Endodermal cell (in vitro differentiated cells): ENCODE results near the gene FAM236B. TPM values are rescaled to one million over a fixed set of nuclear protein-coding genes. Genes with fewer than 3 reads are reported as not detected.
"Not testable (repeated sequence)": the region's sequence is repeated elsewhere in the genome, so short reads cannot be mapped to it uniquely, and the experiment has no call there.

ENCODE experiments used
- DNase-seq: peaks from one replicate; pipeline ENCODE4 v3.0.0-alpha.2; 2017
- H3K27ac ChIP-seq: 2 replicates; pipeline ENCODE4 v1.5.1; 2013; ENCODE audit warnings: mild to moderate bottlenecking, low read depth, low read length, moderate library complexity
- H3K27me3 ChIP-seq: 2 replicates; pipeline ENCODE4 v1.6.1; 2013; ENCODE audit warnings: mild to moderate bottlenecking, low read length, moderate library complexity; ENCODE audit not compliant: insufficient read depth, control insufficient read depth, poor library complexity, severe bottlenecking
- H3K36me3 ChIP-seq: 2 replicates; pipeline ENCODE4 v1.7.0; 2013; ENCODE audit warnings: mild to moderate bottlenecking, low read length, moderate library complexity; ENCODE audit not compliant: control insufficient read depth, insufficient read depth
- H3K4me1 ChIP-seq: one replicate; pipeline ENCODE4 v1.7.0; 2013; ENCODE audit warnings: low read length; ENCODE audit not compliant: control insufficient read depth, insufficient read depth
- H3K4me3 ChIP-seq: 2 replicates; pipeline ENCODE4 v1.5.1; 2013; ENCODE audit warnings: mild to moderate bottlenecking, low read length, moderate library complexity
- H3K9ac ChIP-seq: 2 replicates; pipeline ENCODE4 v1.6.1; 2013; ENCODE audit warnings: mild to moderate bottlenecking, low read length, moderate library complexity; ENCODE audit not compliant: poor library complexity, severe bottlenecking; ENCODE audit errors: extremely low read depth
- H3K9me3 ChIP-seq: 2 replicates; pipeline ENCODE4 v1.6.1; 2013; ENCODE audit warnings: mild to moderate bottlenecking, low read length, moderate library complexity; ENCODE audit not compliant: control insufficient read depth
- H3K27ac Mint-ChIP-seq: 2 replicates; pipeline ENCODE4 v1.8.0; 2020; ENCODE audit warnings: mixed read lengths
- H3K27me3 Mint-ChIP-seq: 2 replicates; pipeline ENCODE4 v1.8.0; 2021; ENCODE audit warnings: mild to moderate bottlenecking, mixed read lengths; ENCODE audit not compliant: insufficient read depth
- H3K36me3 Mint-ChIP-seq: 2 replicates; pipeline ENCODE4 v1.8.0; 2020; ENCODE audit warnings: low read depth, mixed read lengths
- H3K4me1 Mint-ChIP-seq: 2 replicates; pipeline ENCODE4 v1.8.0; 2020; ENCODE audit warnings: mixed read lengths
- H3K4me3 Mint-ChIP-seq: 2 replicates; pipeline ENCODE4 v1.8.0; 2020; ENCODE audit warnings: mild to moderate bottlenecking, moderate library complexity, mixed read lengths
- H3K9me3 Mint-ChIP-seq: 2 replicates; pipeline ENCODE4 v1.8.0; 2020; ENCODE audit warnings: mild to moderate bottlenecking, mixed read lengths
- WGBS, 2 experiments: methylation state at CpG; one replicate each; pipeline versions ENCODE4 v1.1.5 to v1.1.7; 2013; ENCODE audit warnings: missing lambda C conversion rate in 2 of 2, mixed read lengths in 1 of 2; ENCODE audit not compliant: insufficient coverage in 1 of 2, insufficient read length in 1 of 2; 5-methylcytosine and 5-hydroxymethylcytosine counted together
- total RNA-seq, 2 donors: library from RNA; stranded (reverse); fragmentation: NEBNext Ultra II Directional in 1 of 2; extraction: Animal tissue kit (Norgen Biotek cat#: 25700) in 1 of 2; gene quantifications; 2 replicates in 1 of 2; 3 replicates in 1 of 2; pipeline ENCODE4 v1.2.1, GENCODE V29; 2021

The FAM236B gene
- total RNA-seq, 2 donors from 2014 or later: not detected

DNA sequence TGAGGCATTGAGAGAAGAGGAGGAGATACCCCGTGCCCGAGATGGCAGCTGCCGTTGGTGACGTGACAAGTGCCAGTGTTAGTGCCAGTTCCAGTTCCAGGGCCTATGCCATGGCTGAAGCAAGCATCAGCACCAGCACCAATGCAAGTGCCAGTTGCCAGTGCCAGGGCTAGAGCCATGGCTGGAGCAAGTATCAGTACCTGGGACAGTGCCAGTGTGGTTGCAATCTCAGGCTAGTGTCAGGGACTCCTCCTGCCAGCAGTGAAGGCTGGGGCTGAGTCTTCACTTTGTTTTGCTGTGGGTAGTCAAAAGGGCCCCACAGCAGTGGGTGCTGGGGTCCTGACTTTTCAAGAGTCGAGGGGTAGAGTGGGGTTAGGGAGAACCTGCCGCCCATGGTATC lies 4.3 kb downstream of the FAM236B start:
- not testable (repeated sequence) for H3K27me3 Mint-ChIP-seq

DNA sequence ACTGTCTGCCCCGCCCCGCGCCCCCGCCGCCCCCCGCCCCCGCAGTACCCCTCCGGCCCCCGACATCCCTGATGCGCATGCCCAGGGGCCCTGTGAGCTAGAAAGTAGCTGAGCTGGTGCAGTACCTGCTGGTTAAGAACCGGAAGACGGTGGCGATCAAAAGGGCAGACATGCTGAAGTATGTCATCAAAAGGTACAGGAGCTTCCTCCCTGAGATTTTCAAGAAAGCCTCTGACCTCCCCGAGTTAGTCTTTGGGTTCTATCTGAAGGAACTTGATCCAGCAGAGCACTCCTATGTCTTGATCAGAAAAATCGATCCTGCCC lies 5.0 kb downstream of the FAM236B start:
- H3K9me3 ChIP-seq, H3K9me3 Mint-ChIP-seq, H3K27ac Mint-ChIP-seq, DNase-seq, H3K27ac ChIP-seq, H3K4me3 ChIP-seq, H3K36me3 ChIP-seq, H3K36me3 Mint-ChIP-seq, H3K4me3 Mint-ChIP-seq, H3K27me3 Mint-ChIP-seq, H3K4me1 ChIP-seq, H3K4me1 Mint-ChIP-seq, H3K27me3 ChIP-seq, H3K9ac ChIP-seq: not testable (repeated sequence)
- WGBS, 2 experiments: no CpG with 5 or more reads among the region's 15 CpGs

More for the DNA sequence above, 4.3 kb downstream of the FAM236B start:
- H3K27ac Mint-ChIP-seq, H3K4me1 ChIP-seq, H3K4me3 ChIP-seq, DNase-seq, H3K9me3 Mint-ChIP-seq, H3K4me3 Mint-ChIP-seq, H3K9me3 ChIP-seq, H3K27me3 ChIP-seq, H3K27ac ChIP-seq, H3K36me3 Mint-ChIP-seq, H3K9ac ChIP-seq, H3K36me3 ChIP-seq, H3K4me1 Mint-ChIP-seq: not testable (repeated sequence)
- no CpG with 5 or more reads among the region's 6 CpGs for WGBS, 2 experiments

- H3K4me1 Mint-ChIP-seq, H3K9ac ChIP-seq, H3K27me3 ChIP-seq, H3K4me3 Mint-ChIP-seq, H3K9me3 ChIP-seq, H3K9me3 Mint-ChIP-seq, H3K36me3 Mint-ChIP-seq, H3K27ac ChIP-seq, H3K4me3 ChIP-seq, H3K4me1 ChIP-seq, H3K36me3 ChIP-seq, DNase-seq, H3K27me3 Mint-ChIP-seq, H3K27ac Mint-ChIP-seq: not testable (repeated sequence)
- no CpG with 5 or more reads among the region's 44 CpGs for WGBS, 2 experiments
These were observed 5.6 kb downstream of the FAM236B start, which contains the start of gene DMRTC1B for GRCh38 chrX:72776653-72777466. Gene DMRTC1B, plus strand, starts transcription at chrX:72776890. Its CDS starts 68,246 bp downstream, at chrX:72845136.

DNA sequence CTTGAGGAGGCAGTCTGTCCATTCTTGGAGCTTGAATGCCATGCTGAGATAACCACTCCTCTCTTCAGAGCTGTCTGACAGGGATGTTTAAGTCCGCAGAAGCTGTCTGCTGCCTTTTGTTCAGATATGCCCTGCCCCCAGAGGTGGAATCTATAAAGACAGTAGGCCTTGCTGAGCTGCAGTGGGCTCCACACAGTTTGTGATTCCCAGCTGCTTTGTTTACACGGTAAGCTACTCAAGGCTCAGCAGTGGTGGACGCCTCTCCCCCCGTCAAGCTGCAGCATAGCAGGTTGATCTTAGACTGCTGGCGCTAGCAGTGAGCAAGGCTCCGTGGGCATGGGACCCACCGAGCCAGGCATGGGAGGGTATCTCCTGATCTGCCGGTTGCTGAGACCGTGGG lies 22.0 kb downstream of the FAM236B start:
- H3K27me3 ChIP-seq, H3K4me1 Mint-ChIP-seq, H3K4me3 ChIP-seq, H3K27ac ChIP-seq, DNase-seq, H3K36me3 Mint-ChIP-seq, H3K9me3 Mint-ChIP-seq, H3K27me3 Mint-ChIP-seq, H3K27ac Mint-ChIP-seq, H3K9me3 ChIP-seq, H3K4me1 ChIP-seq, H3K36me3 ChIP-seq, H3K4me3 Mint-ChIP-seq, H3K9ac ChIP-seq: not testable (repeated sequence)
- WGBS, 2 experiments: no CpG with 5 or more reads among the region's 9 CpGs

DNA sequence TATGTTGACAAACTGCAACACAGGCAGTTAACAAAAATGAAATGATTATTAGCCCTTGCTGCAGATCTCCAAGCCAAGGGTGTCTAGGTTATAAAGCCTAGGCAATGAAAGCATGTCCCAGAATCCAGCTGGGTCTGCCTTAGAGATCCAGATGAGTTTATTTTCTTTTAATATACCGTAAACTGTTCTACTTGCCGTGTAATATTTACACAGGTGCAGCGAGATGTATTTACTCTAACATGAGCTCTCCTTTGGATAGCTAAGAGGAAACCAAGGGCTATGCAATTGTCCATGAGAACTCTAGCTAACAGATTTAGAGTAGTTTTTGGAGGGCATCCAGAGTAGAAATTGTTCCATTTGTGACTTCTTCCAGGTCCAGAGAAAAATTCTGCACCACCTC lies 33.9 kb downstream of the FAM236B start:
- not testable (repeated sequence) for H3K4me3 Mint-ChIP-seq, H3K36me3 Mint-ChIP-seq
- WGBS, 2 experiments: no CpG with 5 or more reads among the region's 3 CpGs

GRCh38 chrX:72745546-72745945 lies 36.9 kb downstream of the FAM236B start:
- H3K4me1 Mint-ChIP-seq, H3K27ac ChIP-seq, H3K27me3 ChIP-seq: not testable (repeated sequence)

More for the DNA sequence above, 33.9 kb downstream of the FAM236B start:
- not testable (repeated sequence) for DNase-seq, H3K9me3 ChIP-seq, H3K27ac ChIP-seq, H3K4me3 ChIP-seq, H3K36me3 ChIP-seq, H3K27me3 Mint-ChIP-seq, H3K4me1 Mint-ChIP-seq, H3K9me3 Mint-ChIP-seq, H3K27ac Mint-ChIP-seq, H3K4me1 ChIP-seq, H3K27me3 ChIP-seq, H3K9ac ChIP-seq

More at GRCh38 chrX:72745546-72745945, 36.9 kb downstream of the FAM236B start:
- H3K27ac Mint-ChIP-seq, H3K9me3 ChIP-seq, H3K9me3 Mint-ChIP-seq, H3K4me3 ChIP-seq, H3K27me3 Mint-ChIP-seq, H3K36me3 ChIP-seq, H3K4me3 Mint-ChIP-seq, H3K9ac ChIP-seq, H3K36me3 Mint-ChIP-seq, DNase-seq, H3K4me1 ChIP-seq: not testable (repeated sequence)
- WGBS, 2 experiments: no CpG with 5 or more reads among the region's 7 CpGs
